ENCODE data around the gene HADHB.

HADHB gene

DNA sequence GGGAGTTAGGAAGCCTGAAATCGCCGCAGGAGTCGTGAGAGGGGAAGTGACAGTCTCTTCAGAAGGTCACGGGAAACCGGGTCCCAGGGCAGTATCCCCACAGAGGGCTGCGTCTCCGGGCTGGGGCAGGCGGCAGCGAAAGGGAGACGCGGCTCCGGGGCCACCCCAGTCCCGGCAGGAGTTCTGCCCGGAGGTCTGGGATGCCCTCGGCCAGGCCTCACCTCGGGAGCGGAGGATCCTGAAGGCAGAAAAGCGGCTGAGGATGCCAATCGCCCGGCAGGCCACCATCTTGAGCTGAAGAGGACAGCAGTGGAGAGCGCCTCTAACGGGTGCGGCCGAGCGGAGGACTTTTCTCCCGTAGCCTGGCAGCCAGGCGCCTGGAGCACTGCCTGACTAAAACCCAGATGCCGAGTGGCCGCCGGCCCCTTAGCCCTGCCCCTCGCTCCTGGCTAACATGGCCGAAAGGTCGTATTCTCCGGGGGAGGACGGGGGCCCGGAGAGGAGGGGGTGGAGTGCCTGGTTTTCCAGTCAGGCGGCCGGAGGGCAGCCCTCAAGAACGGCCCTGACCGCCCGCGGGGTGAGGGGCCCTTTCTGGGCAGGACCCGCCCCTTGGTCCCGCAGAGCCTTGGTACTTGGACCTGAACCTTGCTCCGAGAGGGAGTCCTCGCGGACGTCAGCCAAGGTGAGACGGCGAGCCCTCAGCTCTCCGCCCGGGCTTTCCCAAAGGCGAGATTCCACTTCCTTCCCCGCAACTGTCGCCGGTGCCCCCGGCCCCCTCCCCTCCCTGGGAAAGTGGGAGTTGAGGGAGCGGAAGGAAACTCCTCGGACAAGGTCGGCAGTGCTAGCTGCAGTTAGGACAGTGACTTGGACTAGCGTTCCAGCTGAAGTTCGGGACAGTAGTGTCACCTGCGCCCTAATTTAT, at the start of gene HADHB, which contains the start of gene HADHA:
Gene HADHB (plus strand): TSS at position 631 of the 922 bp plus-strand sequence. CDS start 9,316 bp downstream, outside the sequence.
Gene HADHA (minus strand): TSS at position 324 of the 922 bp plus-strand sequence. CDS start 36 bp downstream, at position 288.
- no peak for FAIRE-seq

DNA sequence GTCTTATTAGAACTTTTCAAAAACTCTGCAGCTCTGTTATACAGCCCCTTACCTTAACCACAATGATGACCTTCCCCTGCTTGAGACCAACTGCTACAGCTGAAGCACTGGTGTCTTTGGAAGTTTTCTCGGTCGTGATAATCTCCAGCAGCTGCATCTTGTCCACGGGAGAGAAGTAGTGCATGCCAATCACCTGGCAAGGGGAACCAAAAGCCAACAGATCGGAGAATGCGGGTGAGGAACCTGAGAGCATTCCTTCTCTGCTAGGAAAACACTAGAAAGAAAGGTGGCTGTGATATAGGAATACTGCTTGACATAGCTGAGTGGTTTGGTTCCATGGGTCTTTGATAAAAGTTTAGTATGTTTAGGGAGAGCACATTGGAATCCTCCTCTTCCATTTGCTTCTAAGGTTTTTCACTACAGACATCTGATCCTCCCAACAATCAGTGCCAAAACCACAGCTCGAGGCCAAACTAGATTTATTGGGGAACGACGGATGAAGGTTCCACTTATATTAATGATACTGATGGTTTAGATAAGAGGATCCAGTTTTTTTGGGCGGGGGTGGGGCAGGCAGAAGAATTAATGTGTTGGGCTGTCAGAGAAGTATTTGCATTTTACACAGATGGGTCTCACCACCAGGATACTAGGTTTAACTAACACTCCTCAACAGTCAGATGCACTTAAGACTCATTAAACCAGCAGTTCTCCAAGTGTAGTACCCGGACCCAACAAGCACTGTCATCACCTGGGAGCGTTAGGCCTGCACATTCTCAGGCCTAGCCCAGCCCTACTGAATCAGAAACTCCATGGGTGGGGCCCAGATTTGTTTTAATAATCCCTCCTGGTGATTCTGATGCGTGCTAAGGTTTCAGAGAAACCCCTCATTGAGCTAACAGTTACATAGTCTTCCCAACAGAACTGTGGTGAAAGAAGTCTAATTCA, 49.4 kb upstream of the HADHB start:
- no peak for FAIRE-seq

- no peak for FAIRE-seq
These were observed 47.9 kb upstream of the HADHB start for GRCh38 chr2:26196683-26197418.

DNA sequence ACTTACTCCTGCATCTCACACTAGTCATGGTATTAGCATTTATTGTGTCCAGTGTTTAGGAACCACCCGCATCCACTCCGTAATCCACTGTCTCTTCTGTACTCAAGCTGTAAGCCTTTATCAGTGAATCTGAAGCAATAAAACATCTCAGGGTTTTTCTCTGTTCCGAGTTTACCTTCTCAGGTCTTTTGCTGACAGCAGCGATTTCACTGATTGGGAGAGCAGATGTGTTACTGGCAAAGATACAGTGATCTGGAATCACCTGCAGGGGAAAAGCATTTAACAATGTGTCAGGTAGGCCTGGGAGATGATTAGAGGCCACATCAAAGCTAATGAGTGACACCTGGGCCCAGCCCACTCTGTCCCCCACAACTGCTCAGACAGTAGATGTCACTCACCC, 47.2 kb upstream of the HADHB start:
- FAIRE-seq = no peak

- FAIRE-seq = no peak
These were observed 41.7 kb upstream of the HADHB start for GRCh38 chr2:26202981-26203490.

DNA sequence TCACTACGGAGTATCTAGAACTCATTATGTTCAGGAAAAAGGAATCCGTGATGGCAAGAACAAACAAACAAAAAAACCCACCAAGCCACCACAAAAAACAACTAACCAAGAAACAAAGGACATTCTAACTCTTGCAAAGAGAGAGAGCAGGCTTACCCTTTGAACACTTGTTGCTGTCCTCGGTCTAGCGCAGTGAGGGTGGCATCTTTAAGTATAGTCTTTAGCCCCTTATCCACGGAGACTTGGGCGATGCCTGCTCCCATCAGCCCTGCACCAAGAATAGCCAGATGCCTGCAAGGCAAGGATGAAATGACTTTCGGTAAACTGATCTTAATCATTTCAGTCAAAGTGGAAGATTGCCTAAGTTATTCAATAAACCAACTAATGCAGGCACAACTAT, 40.8 kb upstream of the HADHB start:
- FAIRE-seq = no peak

DNA sequence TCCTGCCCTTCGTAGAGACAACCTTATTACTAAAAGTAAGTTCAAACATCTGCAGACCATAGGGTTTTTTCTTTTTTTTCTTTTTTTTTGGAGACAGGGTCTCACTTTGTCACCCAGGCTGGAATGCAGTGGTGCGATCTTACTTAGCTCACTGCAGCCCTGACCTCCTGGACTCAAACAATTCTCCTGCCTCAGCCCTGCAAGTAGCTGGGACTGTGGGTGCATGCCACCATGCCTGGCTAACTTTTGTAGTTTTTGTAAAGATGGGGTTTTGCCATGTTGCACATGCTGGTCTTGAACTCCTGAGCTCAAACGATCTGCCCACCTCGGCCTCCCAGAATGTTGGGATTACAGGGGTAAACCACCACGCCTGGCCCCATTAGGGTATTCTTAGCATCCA, 32.7 kb upstream of the HADHB start:
- FAIRE-seq = no peak

DNA sequence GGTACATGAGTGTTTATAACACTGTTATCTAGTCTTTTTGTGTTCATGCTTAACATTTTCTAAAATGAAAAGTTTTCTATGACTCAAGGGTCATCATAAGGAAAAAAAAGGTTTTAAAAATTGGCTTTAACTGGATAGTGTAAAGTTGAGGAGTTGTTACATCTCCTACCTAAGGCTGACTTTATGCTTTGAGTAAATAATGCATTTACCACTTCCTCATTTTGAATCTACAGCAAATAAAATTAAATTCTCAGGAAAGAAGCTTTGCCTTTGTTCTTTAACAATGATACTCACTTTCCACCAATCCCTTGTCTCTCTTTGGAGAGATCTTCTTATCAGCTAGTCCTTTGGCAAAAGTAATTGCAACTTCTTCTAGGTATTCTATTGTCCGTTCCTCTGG, 30.0 kb upstream of the HADHB start:
- no peak for FAIRE-seq

DNA sequence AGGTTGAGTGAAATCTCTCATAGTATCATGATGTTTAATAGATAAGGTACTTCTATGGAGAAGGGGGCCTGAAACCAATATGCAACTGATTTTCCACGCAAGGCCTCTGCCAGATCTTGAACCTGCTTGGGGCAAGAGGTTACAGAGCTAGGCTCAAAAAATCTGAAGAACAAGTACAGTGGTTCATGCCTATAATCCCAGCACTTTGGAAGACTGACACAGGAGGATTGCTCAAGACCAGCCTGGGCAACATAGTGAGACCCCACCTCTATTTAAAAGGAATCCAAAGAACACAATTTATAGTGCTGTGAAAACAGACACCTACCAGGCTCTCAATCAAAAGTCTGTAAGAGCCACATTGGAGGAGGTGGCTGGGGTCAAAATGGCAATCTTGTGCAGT, 28.9 kb upstream of the HADHB start:
- no peak for FAIRE-seq

GRCh38 chr2:26216587-26216986, 28.2 kb upstream of the HADHB start:
- no peak for FAIRE-seq

GRCh38 chr2:26217720-26218119, 27.0 kb upstream of the HADHB start:
- FAIRE-seq = no peak

DNA sequence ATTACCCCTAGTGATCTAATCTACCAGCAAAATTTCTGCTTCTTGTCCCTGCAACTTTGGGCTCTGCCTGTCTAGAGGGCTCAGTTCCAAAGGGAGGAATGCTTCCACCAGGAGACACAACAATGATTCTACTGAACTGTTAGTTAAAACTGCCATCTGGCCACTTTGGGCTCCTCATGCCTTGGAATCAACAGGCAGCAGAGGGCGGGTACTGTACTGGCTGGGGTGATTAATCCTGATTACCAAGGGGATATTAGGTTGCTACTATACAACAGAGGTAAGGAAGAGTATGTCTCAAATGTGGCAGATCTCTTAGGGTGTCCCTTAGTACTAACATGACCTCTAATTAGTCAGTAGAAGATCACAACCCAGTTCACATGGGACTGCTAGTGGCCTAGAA, 21.7 kb upstream of the HADHB start:
- no peak for FAIRE-seq

DNA sequence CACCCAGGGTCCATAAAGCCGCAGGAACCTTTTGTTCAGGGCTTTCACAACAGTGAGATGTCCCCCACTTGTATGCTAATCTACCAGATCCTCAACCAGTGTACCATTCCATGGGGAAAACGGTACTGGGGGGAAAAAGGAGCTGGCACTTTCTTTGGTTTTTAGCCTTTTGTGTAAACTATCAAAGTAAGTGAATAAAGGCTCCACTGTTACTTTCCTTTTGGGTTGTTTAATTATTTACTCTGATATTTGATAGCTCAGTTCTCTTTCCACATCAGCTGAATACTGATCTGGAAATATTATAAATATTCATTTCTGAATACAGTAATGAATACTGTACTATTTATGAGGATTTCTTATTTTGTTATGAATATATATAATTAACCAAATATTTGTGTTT, 20.6 kb upstream of the HADHB start:
- FAIRE-seq = no peak

DNA sequence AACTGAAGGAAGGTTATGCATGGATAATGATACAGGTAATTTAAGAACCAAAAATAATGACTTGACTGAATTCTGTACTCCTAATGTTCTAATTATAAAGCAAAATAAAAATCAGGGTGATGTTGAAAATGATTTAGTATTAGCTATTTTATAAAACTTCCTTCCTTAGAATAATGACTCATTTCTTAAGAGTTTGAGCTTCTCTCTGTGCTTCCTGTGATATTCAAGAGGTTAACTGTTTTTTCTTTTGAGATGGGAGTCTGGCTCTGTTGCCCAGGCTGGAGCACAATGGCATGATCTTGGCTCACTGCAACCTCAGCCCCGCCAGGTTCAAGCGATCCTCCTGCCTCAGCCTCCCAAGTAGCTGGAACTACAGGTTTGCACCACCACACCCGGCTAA, 15.1 kb upstream of the HADHB start:
- no peak for FAIRE-seq

DNA sequence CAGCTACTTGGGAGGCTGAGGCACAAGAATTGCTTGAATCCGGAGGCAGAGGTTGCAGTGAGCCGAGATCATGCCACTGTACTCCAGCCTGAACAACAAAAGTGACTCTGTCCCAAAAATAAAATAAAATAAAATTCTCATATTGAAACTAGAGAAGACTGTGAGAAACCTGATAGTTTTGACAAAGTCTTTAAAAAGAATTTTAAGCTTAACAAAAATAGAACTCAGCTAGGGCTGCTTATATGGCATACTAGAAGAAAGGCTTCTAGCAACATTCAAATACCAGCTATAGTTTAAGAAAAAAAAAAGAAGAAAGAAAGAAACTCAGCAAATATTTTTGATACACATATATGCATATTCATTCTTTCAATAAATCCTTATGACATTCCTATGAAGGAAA, 13.9 kb upstream of the HADHB start:
- no peak for FAIRE-seq

- FAIRE-seq = no peak
These were observed 9.7 kb upstream of the HADHB start for GRCh38 chr2:26235089-26235488.

DNA sequence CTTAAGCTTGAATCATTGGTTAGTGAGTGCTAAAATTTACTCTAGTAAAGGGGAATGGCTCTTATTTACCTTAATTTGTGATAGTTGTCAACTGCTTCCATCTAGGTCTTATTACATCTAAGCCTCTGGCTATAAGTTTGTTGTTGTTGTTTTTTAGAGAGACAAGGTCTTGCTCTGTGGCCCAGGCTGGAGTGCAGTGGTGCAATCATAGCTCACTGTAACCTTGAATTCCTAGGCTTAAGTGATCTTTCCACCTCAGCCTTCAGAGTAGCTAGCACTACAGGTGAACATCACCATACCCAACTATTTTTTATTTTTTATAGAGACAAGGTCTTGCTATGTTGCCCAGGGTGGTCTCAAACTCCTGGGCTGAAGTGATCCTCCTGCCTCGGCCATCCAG, 6.9 kb upstream of the HADHB start:
- no peak for FAIRE-seq

DNA sequence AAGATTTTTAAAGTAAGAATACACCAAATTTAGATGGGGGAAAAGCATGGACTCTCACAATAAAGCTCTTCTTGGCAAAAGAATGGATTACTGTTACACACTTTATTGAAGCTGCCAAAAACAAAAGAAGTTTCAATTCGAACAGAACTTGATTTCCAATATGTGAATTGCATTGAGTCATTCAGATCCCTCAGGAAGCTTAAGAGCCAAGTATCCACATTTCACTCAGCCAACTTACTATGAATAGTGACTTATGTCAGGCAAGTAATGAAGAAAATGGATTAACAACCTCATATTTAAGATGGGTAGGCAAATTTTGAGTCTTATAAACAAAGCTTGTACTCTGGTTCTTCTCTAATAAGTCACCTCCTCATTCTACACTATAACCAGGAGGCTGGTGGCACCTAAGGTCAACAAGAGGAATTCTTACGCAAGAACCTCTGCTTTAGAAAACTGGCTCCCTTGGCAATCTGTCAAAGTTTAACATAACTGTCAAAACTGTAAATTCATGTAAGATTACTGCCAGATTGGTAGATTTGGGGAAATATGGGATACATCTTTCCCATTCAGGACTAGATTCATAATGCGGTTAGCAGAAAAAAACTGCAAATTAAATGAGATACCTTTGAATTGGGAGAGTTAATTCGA, 6.3 kb upstream of the HADHB start:
- no peak for FAIRE-seq

DNA sequence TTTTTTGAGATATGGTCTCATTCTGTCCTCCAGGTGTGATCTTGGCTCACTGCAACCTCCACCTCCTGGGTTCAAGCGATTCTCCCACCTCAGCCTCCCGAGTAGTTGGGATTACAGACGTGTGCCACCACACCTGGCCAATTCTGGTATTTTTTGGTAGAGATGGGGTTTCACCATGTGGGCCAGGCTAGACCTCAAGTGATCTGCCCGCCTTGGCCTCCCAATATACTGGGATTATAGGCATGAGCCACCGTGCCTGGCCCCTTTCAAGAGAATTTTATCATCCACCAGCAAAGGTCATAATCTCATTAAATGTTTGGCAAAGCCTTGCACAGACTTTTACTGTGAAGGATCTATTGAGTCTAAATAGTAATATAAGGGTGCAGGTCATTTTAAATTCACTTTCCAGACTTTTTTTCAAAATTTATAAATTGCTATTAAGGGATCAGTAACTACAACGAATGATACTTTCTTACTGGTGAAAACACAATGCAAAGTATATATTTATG, 2.8 kb upstream of the HADHB start:
- no peak for FAIRE-seq

DNA sequence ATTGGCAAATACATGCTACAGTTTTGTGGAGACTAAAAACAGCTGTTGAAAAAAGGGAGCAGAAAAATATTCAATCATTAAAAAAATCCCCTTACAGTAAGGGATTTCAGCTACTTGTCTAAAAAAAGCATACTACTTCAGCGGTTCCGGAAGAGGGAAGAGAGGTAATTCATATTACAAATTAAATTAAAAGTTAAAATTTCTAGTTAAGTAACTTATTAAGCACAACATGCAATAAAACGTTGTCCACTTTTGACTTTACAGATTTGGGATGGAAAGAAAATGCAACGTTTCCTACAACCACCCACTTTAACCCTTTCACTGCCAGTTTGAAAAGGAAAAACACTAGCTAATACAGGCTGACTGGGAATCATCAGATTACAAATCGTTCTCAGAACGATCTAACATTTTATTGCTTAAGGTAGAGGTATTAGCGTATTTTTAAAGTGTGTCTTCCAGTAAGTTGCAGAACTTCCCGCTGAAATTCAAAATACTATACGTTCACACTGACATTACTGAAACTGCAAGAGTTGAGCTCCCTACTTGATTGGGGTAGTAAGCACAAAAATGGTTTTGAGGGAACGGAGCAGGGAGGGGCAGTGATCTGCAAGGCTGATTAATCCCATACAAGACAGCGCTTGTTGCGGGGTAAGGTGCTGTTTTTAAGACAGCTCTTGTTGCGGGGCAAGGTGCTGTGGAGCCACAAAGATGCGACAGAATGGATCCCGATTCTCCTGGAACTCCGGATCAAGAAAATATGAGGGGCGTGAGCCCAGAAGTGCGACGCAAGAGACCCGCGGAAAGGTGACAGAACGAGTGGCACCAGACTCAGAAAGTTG, 1.1 kb upstream of the HADHB start:
- no peak for FAIRE-seq

DNA sequence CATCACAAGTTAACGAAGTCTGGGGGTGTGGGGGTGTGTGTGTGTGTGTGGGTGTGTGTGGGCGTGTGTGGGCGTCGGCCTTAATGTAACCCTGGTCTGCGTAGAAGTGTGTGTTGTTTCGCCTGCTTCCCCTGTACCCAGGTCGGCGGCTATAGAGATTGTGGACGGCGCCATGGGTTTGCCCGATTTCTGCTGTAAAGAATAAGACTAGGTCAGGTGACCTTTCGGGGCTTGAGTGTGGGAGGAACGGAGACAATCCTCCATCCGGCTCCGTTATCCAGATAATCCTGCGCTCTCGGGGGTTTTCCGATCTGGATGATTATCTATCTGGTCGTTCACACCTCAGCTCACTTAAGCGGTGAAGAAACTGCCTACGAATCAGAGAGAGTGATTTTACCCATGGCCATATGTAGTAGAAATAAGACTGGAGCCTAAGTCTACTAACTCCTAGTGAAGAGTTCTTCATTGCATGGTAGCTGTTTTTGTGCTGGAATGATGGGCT, 543 bp downstream of the HADHB start:
- no peak for FAIRE-seq
